ENCODE data around the gene IKZF4.

The IKZF4 gene

DNA sequence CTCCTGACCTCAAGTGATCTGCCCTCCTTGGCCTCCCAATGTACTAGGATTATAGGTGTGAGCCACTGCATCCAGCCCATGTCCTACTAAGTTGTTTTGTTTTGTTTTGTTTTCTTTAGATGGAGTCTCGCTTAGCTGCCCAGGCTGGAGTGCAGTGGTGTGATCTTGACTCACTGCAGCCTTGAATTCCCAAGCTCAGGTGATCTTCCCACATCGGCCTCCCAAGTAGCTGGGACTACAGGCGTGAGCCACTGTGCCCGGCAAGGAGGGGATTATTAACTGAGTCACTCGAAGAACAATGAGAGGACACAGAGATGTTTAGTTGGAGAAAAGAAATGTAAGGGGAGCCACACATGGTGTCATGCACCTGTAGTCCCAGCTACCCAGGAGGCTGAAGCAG, 41.1 kb downstream of the IKZF4 start:
- H3K4me3 ChIP-seq (ENCODE audit: low read length, poor library complexity, severe bottlenecking) = no peak overlapping the region
- no peaks in the 10 kb centered on the region for H3K27me3 ChIP-seq (ENCODE audit: insufficient read depth, low read length, poor library complexity, severe bottlenecking)
- H2AFZ ChIP-seq (ENCODE audit: low read length) = no peak overlapping the region
- no peaks in the 10 kb centered on the region for H3K9me2 ChIP-seq (replicated peaks; ENCODE audit: low read depth, low read length)
- H3K4me2 ChIP-seq (ENCODE audit: low read depth, low read length, poor library complexity, severe bottlenecking) = no peak overlapping the region
- H3K9me3 ChIP-seq (ENCODE audit: insufficient read depth, low read depth, low read length) = no peaks in the 10 kb centered on the region
- H3K36me3 ChIP-seq (ENCODE audit: insufficient read depth, low read length) = no peaks in the 10 kb centered on the region
- H3K79me2 ChIP-seq (ENCODE audit: insufficient read depth, low read length) = no peaks in the 10 kb centered on the region
- no peak overlapping the region for H3K9ac ChIP-seq (ENCODE audit: low read depth, low read length, poor library complexity, severe bottlenecking)
- no peak for TF ChIP-seq EZH2phosphoT487 (IDR thresholded peaks at IDR 0.05; ENCODE audit: borderline replicate concordance)
- no peak for TF ChIP-seq CTCF (conservative IDR thresholded peaks at IDR 0.05; ENCODE audit: low read length)
- H4K20me1 ChIP-seq (ENCODE audit: insufficient read depth, low read length, poor library complexity, severe bottlenecking) = no peaks in the 10 kb centered on the region
- H3K4me1 ChIP-seq (ENCODE audit: insufficient read depth, low read length, poor library complexity, severe bottlenecking) = no peaks in the 10 kb centered on the region
- H3F3A ChIP-seq (ENCODE audit: low read depth) = no peaks in the 10 kb centered on the region

- no peaks in the 10 kb centered on the region for H3K9me3 ChIP-seq (ENCODE audit: insufficient read depth, low read depth, low read length)
- H3K36me3 ChIP-seq (ENCODE audit: insufficient read depth, low read length) = no peaks in the 10 kb centered on the region
- H3K4me1 ChIP-seq (ENCODE audit: insufficient read depth, low read length, poor library complexity, severe bottlenecking) = no peaks in the 10 kb centered on the region
Measured at GRCh38 chr12:56062996-56063395, 42.2 kb downstream of the IKZF4 start.

DNA sequence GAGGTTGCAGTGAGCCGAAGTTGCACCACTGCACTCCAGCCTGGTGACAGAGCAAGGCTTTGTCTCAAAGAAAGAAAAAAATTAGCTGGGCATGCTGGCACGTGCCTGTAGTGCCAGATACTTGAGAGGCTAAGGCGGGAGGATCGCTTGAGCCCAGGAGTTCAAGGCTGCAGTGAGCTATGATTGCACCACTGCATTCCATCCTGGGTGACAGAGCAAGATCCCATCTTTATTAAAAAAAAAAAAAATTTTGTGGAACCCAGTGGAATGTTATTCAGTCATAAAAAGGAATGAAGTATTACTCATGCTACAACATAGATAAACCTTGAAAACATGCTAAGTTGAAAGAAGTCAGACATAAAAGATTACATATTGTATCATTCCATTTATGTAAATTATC, 50.8 kb downstream of the IKZF4 start:
- no peak for TF ChIP-seq CTCF (conservative IDR thresholded peaks at IDR 0.05; ENCODE audit: low read length)
- TF ChIP-seq EZH2phosphoT487 (IDR thresholded peaks at IDR 0.05; ENCODE audit: borderline replicate concordance) = no peak
- H3K9ac ChIP-seq (ENCODE audit: low read depth, low read length, poor library complexity, severe bottlenecking) = no peak overlapping the region
- H3K9me3 ChIP-seq (ENCODE audit: insufficient read depth, low read depth, low read length) = no peaks in the 10 kb centered on the region
- H3K9me2 ChIP-seq (replicated peaks; ENCODE audit: low read depth, low read length) = no peaks in the 10 kb centered on the region
- no peaks in the 10 kb centered on the region for H3K79me2 ChIP-seq (ENCODE audit: insufficient read depth, low read length)
- no peak overlapping the region for H3K4me2 ChIP-seq (ENCODE audit: low read depth, low read length, poor library complexity, severe bottlenecking)
- H2AFZ ChIP-seq (ENCODE audit: low read length) = no peak overlapping the region
- H4K20me1 ChIP-seq (ENCODE audit: insufficient read depth, low read length, poor library complexity, severe bottlenecking) = no peaks in the 10 kb centered on the region
- H3K4me3 ChIP-seq (ENCODE audit: low read length, poor library complexity, severe bottlenecking) = no peak overlapping the region
- no peaks in the 10 kb centered on the region for H3K36me3 ChIP-seq (ENCODE audit: insufficient read depth, low read length)
- no peaks in the 10 kb centered on the region for H3K27me3 ChIP-seq (ENCODE audit: insufficient read depth, low read length, poor library complexity, severe bottlenecking)
- no peaks in the 10 kb centered on the region for H3F3A ChIP-seq (ENCODE audit: low read depth)
- no peaks in the 10 kb centered on the region for H3K4me1 ChIP-seq (ENCODE audit: insufficient read depth, low read length, poor library complexity, severe bottlenecking)

More at GRCh38 chr12:56062996-56063395, 42.2 kb downstream of the IKZF4 start:
- no peaks in the 10 kb centered on the region for H3K79me2 ChIP-seq (ENCODE audit: insufficient read depth, low read length)
- H3K9ac ChIP-seq (ENCODE audit: low read depth, low read length, poor library complexity, severe bottlenecking) = no peak overlapping the region
- no peak overlapping the region for H2AFZ ChIP-seq (ENCODE audit: low read length)
- H3K27me3 ChIP-seq (ENCODE audit: insufficient read depth, low read length, poor library complexity, severe bottlenecking) = no peaks in the 10 kb centered on the region
- no peaks in the 10 kb centered on the region for H3K9me2 ChIP-seq (replicated peaks; ENCODE audit: low read depth, low read length)
- H3F3A ChIP-seq (ENCODE audit: low read depth) = no peaks in the 10 kb centered on the region
- no peak overlapping the region for H3K4me2 ChIP-seq (ENCODE audit: low read depth, low read length, poor library complexity, severe bottlenecking)
- no peak for TF ChIP-seq EZH2phosphoT487 (IDR thresholded peaks at IDR 0.05; ENCODE audit: borderline replicate concordance)
- TF ChIP-seq CTCF (conservative IDR thresholded peaks at IDR 0.05; ENCODE audit: low read length) = no peak
- H4K20me1 ChIP-seq (ENCODE audit: insufficient read depth, low read length, poor library complexity, severe bottlenecking) = no peaks in the 10 kb centered on the region
- no peak overlapping the region for H3K4me3 ChIP-seq (ENCODE audit: low read length, poor library complexity, severe bottlenecking)

Measured in Loucy (cell line).